ENCODE data around the gene MCF2L. TPM values are rescaled to one million over a fixed set of nuclear protein-coding genes. Genes with fewer than 3 reads are reported as not detected.

Gene MCF2L
- total and polyA plus RNA-seq, 5 donors: 18.0 to 47.5 (median 33.2) TPM

GRCh38 chr13:112991609-112992008 lies 22.6 kb downstream of the MCF2L start:
- 51% methylated on average over 6 of the region's 6 CpGs for WGBS

GRCh38 chr13:112992931-112993680 lies 24.1 kb downstream of the MCF2L start:
- peak in 1 of 3 donors; percentile 33 for DNase-seq
- H3K4me3 ChIP-seq (ENCODE audit: low read length): no peak overlapping the region
- no peak for ATAC-seq
- no peak overlapping the region for H3K27ac ChIP-seq (ENCODE audit: low read length)
- intact Hi-C loops (cut with DNase I): no loop called here
- WGBS: 86% methylated on average over 31 of the region's 31 CpGs
- H3K27me3 ChIP-seq (ENCODE audit: control insufficient read depth, insufficient read depth): no peaks in the 10 kb centered on the region
- no peaks in the 10 kb centered on the region for H3K4me1 ChIP-seq (ENCODE audit: control insufficient read depth, insufficient read depth, low read length)
- no peaks in the 10 kb centered on the region for H3K9me3 ChIP-seq (ENCODE audit: control insufficient read depth, low read length)

More at GRCh38 chr13:112991609-112992008, 22.6 kb downstream of the MCF2L start:
- Histone ChIP-seq H3K27me3 (ENCODE audit: control insufficient read depth, insufficient read depth) (no peaks in the 10 kb centered on the region), H3K27ac (ENCODE audit: low read length) (no peak overlapping the region), H3K9me3 (ENCODE audit: control insufficient read depth, low read length) (no peaks in the 10 kb centered on the region), H3K4me3 (ENCODE audit: low read length) (no peak overlapping the region), H3K4me1 (ENCODE audit: control insufficient read depth, insufficient read depth, low read length) (no peaks in the 10 kb centered on the region)
- ATAC-seq (no peak), DNase-seq (peak in 1 of 3 donors; percentile 37)
- intact Hi-C loops (cut with DNase I): no loop called here

- no peak for ATAC-seq
- H3K27me3 ChIP-seq (ENCODE audit: control insufficient read depth, insufficient read depth): no peaks in the 10 kb centered on the region
- DNase-seq: peak in 1 of 3 donors; percentile 31
- 84% methylated on average over 46 of the region's 46 CpGs for WGBS
- H3K4me3 ChIP-seq (ENCODE audit: low read length): no peak overlapping the region
- no peaks in the 10 kb centered on the region for H3K4me1 ChIP-seq (ENCODE audit: control insufficient read depth, insufficient read depth, low read length)
- H3K27ac ChIP-seq (ENCODE audit: low read length): no peak overlapping the region
- no peaks in the 10 kb centered on the region for H3K9me3 ChIP-seq (ENCODE audit: control insufficient read depth, low read length)
- intact Hi-C loops (cut with DNase I): no loop called here
These were observed 25.2 kb downstream of the MCF2L start for GRCh38 chr13:112994084-112994780.

- Histone ChIP-seq H3K4me3 (ENCODE audit: low read length) (no peak overlapping the region), H3K27ac (ENCODE audit: low read length) (no peak overlapping the region), H3K27me3 (ENCODE audit: control insufficient read depth, insufficient read depth) (no peaks in the 10 kb centered on the region), H3K9me3 (ENCODE audit: control insufficient read depth, low read length) (no peaks in the 10 kb centered on the region), H3K4me1 (ENCODE audit: control insufficient read depth, insufficient read depth, low read length) (no peaks in the 10 kb centered on the region)
- WGBS: 87% methylated on average over 34 of the region's 34 CpGs
- intact Hi-C loops (cut with DNase I): no loop called here
- ATAC-seq: no peak
- DNase-seq: peak in 2 of 3 donors; percentile 32 to 39
These were observed 25.9 kb downstream of the MCF2L start for GRCh38 chr13:112994781-112995355.

GRCh38 chr13:112995395-112996191 lies 26.6 kb downstream of the MCF2L start:
- no peak for DNase-seq
- Histone ChIP-seq H3K4me1 (ENCODE audit: control insufficient read depth, insufficient read depth, low read length) (no peaks in the 10 kb centered on the region), H3K27ac (ENCODE audit: low read length) (no peak overlapping the region), H3K9me3 (ENCODE audit: control insufficient read depth, low read length) (no peaks in the 10 kb centered on the region), H3K4me3 (ENCODE audit: low read length) (no peak overlapping the region), H3K27me3 (ENCODE audit: control insufficient read depth, insufficient read depth) (no peaks in the 10 kb centered on the region)
- WGBS: 68% methylated on average over 27 of the region's 27 CpGs
- no peak for ATAC-seq
- intact Hi-C loops (cut with DNase I): no loop called here

- H3K9me3 ChIP-seq (ENCODE audit: control insufficient read depth, low read length): no peaks in the 10 kb centered on the region
- 80% methylated on average over 19 of the region's 19 CpGs for WGBS
- H3K4me1 ChIP-seq (ENCODE audit: control insufficient read depth, insufficient read depth, low read length): no peaks in the 10 kb centered on the region
- ATAC-seq (no peak), DNase-seq (peak in 1 of 3 donors; percentile 17)
- intact Hi-C loops (cut with DNase I): no loop called here
- H3K27ac ChIP-seq (ENCODE audit: low read length): no peak overlapping the region
- H3K27me3 ChIP-seq (ENCODE audit: control insufficient read depth, insufficient read depth): no peaks in the 10 kb centered on the region
- no peak overlapping the region for H3K4me3 ChIP-seq (ENCODE audit: low read length)
These were observed 27.7 kb downstream of the MCF2L start for GRCh38 chr13:112996671-112997091.

GRCh38 chr13:112997188-112998130 lies 28.4 kb downstream of the MCF2L start:
- intact Hi-C loops (cut with DNase I): no loop called here
- H3K27ac ChIP-seq (ENCODE audit: low read length): no peak overlapping the region
- DNase-seq (no peak), ATAC-seq (no peak)
- H3K9me3 ChIP-seq (ENCODE audit: control insufficient read depth, low read length): no peaks in the 10 kb centered on the region
- no peaks in the 10 kb centered on the region for H3K27me3 ChIP-seq (ENCODE audit: control insufficient read depth, insufficient read depth)
- no peak overlapping the region for H3K4me3 ChIP-seq (ENCODE audit: low read length)
- no peaks in the 10 kb centered on the region for H3K4me1 ChIP-seq (ENCODE audit: control insufficient read depth, insufficient read depth, low read length)
- 65% methylated on average over 30 of the region's 30 CpGs for WGBS

GRCh38 chr13:112998521-112999280 lies 29.7 kb downstream of the MCF2L start:
- ATAC-seq: no peak
- no peaks in the 10 kb centered on the region for H3K9me3 ChIP-seq (ENCODE audit: control insufficient read depth, low read length)
- H3K27ac ChIP-seq (ENCODE audit: low read length): no peak overlapping the region
- no peak for DNase-seq
- no peak overlapping the region for H3K4me3 ChIP-seq (ENCODE audit: low read length)
- intact Hi-C loops (cut with DNase I): no loop called here
- 66% methylated on average over 23 of the region's 23 CpGs for WGBS
- H3K4me1 ChIP-seq (ENCODE audit: control insufficient read depth, insufficient read depth, low read length): no peaks in the 10 kb centered on the region
- no peaks in the 10 kb centered on the region for H3K27me3 ChIP-seq (ENCODE audit: control insufficient read depth, insufficient read depth)

- Histone ChIP-seq H3K4me3 (ENCODE audit: low read length) (no peak overlapping the region), H3K27me3 (ENCODE audit: control insufficient read depth, insufficient read depth) (no peaks in the 10 kb centered on the region), H3K27ac (ENCODE audit: low read length) (no peak overlapping the region), H3K4me1 (ENCODE audit: control insufficient read depth, insufficient read depth, low read length) (no peaks in the 10 kb centered on the region), H3K9me3 (ENCODE audit: control insufficient read depth, low read length) (no peaks in the 10 kb centered on the region)
- intact Hi-C loops (cut with DNase I): loop anchor here in 2 of 4 donors (10.0 kb wide), 1 partner anchor 55 kb away; no protein-coding TSS in a partner anchor
- DNase-seq: no peak
- 85% methylated on average over 32 of the region's 32 CpGs for WGBS
- ATAC-seq: no peak
These were observed 30.6 kb downstream of the MCF2L start for GRCh38 chr13:112999414-113000177.

Measured in right cardiac atrium (tissue), 5 donors.